Panc1 (cell line): ENCODE results near the gene MEAK7. TPM values are rescaled to one million over a fixed set of nuclear protein-coding genes. Genes with fewer than 3 reads are reported as not detected.
A peak's percentile ranks its signal among the peaks of the same experiment; 100 is the strongest.

ENCODE experiments used
- ATAC-seq: fragments of 200-7000 bp; cut with Tn5 transposase; 2 replicates; pipeline ENCODE4 v1.9.1; 2020; ENCODE audit warnings: mild to moderate bottlenecking, moderate library complexity
- BruUV-seq: library from RNA; stranded (reverse); fragments of 400-500 nt; replicated peaks from 2 replicates; lab custom pipeline; 2021; lab: Mats Ljungman, UMichigan
- CTCF ChIA-PET: fragments of 300-600 bp; sonication (Branson Sonifier 250); formaldehyde crosslinking; loops from one replicate; lab custom pipeline; 2022; ENCODE audit warnings: antibody characterized with exemption; lab: Charles Lee
- POLR2A ChIA-PET: fragments of 300-600 bp; sonication (Branson Sonifier 250); formaldehyde crosslinking; loops from one replicate; lab custom pipeline; 2022; ENCODE audit warnings: antibody characterized with exemption; lab: Charles Lee
- DNase-seq: peaks from one replicate; pipeline ENCODE4 v3.0.0-alpha.2; 2010; ENCODE audit warnings: low read depth, low spot score
- H3K27ac ChIP-seq: 2 replicates; pipeline ENCODE4 v1.5.1; 2011; ENCODE audit warnings: mild to moderate bottlenecking, low read length, inconsistent platforms
- H3K27me3 ChIP-seq: fragments of 200-500 bp; sonication (Bioruptor generic); 2 replicates; pipeline ENCODE4 v1.6.0; 2014; ENCODE audit warnings: low read length, inconsistent platforms; ENCODE audit not compliant: control insufficient read depth, insufficient read depth
- H3K36me3 ChIP-seq: fragments of 200-500 bp; sonication (Bioruptor generic); 2 replicates; pipeline ENCODE4 v1.5.1; 2014; ENCODE audit warnings: inconsistent platforms, mild to moderate bottlenecking, low read length, moderate library complexity; ENCODE audit not compliant: control insufficient read depth, insufficient read depth
- H3K4me1 ChIP-seq: 2 replicates; pipeline ENCODE4 v1.5.1; 2011; ENCODE audit warnings: inconsistent platforms, mild to moderate bottlenecking, low read length, moderate library complexity; ENCODE audit not compliant: control insufficient read depth, insufficient read depth
- H3K4me3 ChIP-seq, 2 experiments: 2 replicates each; pipeline ENCODE4 v1.5.1; 2011 to 2012; ENCODE audit warnings: low read depth in 2 of 2, low read length in 2 of 2, mild to moderate bottlenecking in 2 of 2, inconsistent platforms in 1 of 2, moderate library complexity in 1 of 2
- H3K9me3 ChIP-seq: fragments of 200-500 bp; sonication (Bioruptor generic); 2 replicates; pipeline ENCODE4 v1.5.1; 2014; ENCODE audit warnings: low read depth, mild to moderate bottlenecking, inconsistent platforms, low read length, moderate library complexity; ENCODE audit not compliant: control insufficient read depth, insufficient read depth
- CTCF ChIP-seq: fragments of 450-650 bp; IDR thresholded peaks from 2 replicates; pipeline ENCODE4 v1.5.1; 2017; ENCODE audit warnings: mild to moderate bottlenecking
- POLR2AphosphoS5 ChIP-seq: IDR thresholded peaks from 2 replicates; pipeline ENCODE4 v1.6.1; 2012; ENCODE audit warnings: mild to moderate bottlenecking, low read depth, low read length, moderate library complexity
- REST ChIP-seq, 2 experiments: IDR thresholded peaks; 2 replicates each; pipeline ENCODE4 v1.6.1; 2011 to 2012; ENCODE audit warnings: low read depth in 2 of 2, control low read depth in 1 of 2, low read length in 1 of 2, mild to moderate bottlenecking in 1 of 2, moderate library complexity in 1 of 2; ENCODE audit not compliant: insufficient read depth in 1 of 2
- SIN3A ChIP-seq: IDR thresholded peaks from 2 replicates; pipeline ENCODE4 v1.6.1; 2012; ENCODE audit warnings: low read depth, mild to moderate bottlenecking, low read length, moderate library complexity, borderline replicate concordance; ENCODE audit not compliant: insufficient read depth
- TCF7L2 ChIP-seq: IDR thresholded peaks from 2 replicates; pipeline ENCODE4 v1.6.1; 2011; ENCODE audit warnings: mild to moderate bottlenecking, low read depth, low read length, inconsistent platforms
- in situ Hi-C: cut with HindIII; loops from 2 replicates; pipeline ENCODE4 v1.10.0; 2016; ENCODE audit warnings: low sequenced_read_pairs, low pct_unique_long_range_greater_than_20kb
- intact Hi-C: fragments of 100-400 bp; cut with micrococcal nuclease; formaldehyde crosslinking; loops from one replicate; pipeline ENCODE4 v1.10.0; 2022; ENCODE audit not compliant: unreplicated experiment
- total RNA-seq: library from RNA; stranded (reverse); gene quantifications from one replicate; pipeline ENCODE4 v1.2.1, GENCODE V29; 2021; ENCODE audit not compliant: unreplicated experiment

MEAK7 gene
- total RNA-seq, 1 experiment from 2014 or later = 17.2 TPM

GRCh38 chr16:84513123-84513522 lies 8.7 kb upstream of the MEAK7 start:
- BruUV-seq = no TSS peak
- POLR2A ChIA-PET = no interaction called here
- Histone ChIP-seq H3K36me3 (no peaks in the 10 kb centered on the region), H3K9me3 (no peaks in the 10 kb centered on the region), H3K4me3 (no peak overlapping the region), H3K4me1 (peaks cover 9% of the 10 kb centered on the region), H3K27me3 (no peaks in the 10 kb centered on the region), H3K27ac (no peak overlapping the region; the same call in 1 of the 2 replicates)
- no peak for TF ChIP-seq SIN3A
- TF ChIP-seq REST (IDR thresholded peaks at IDR 0.05; ENCODE audit: insufficient read depth in 1 of 2, low read depth in 2 of 2, low read length in 1 of 2) = no peak
- TF ChIP-seq CTCF = no peak
- no peak for TF ChIP-seq POLR2AphosphoS5
- no peak for TF ChIP-seq TCF7L2
- intact Hi-C loops = loop anchor here (5.0 kb wide), 1 partner anchor 209 kb away; no protein-coding TSS in a partner anchor
- CTCF ChIA-PET = interaction anchor here (0.6 kb wide), 1 partner anchor 297 kb away, joined by 3 read pairs; no protein-coding TSS in a partner anchor
- DNase-seq = no peak
- in situ Hi-C loops = no loop called here
- 0 out of 2 replicates have a peak, but pooled peaks have one; percentile 7 for ATAC-seq

GRCh38 chr16:84511831-84512230 lies 7.4 kb upstream of the MEAK7 start:
- Histone ChIP-seq H3K4me3 (no peak overlapping the region), H3K9me3 (no peaks in the 10 kb centered on the region), H3K4me1 (peaks cover 9% of the 10 kb centered on the region), H3K27ac (no peak overlapping the region; the same call in 1 of the 2 replicates), H3K27me3 (no peaks in the 10 kb centered on the region), H3K36me3 (no peaks in the 10 kb centered on the region)
- ATAC-seq (no peak), DNase-seq (no peak)
- ChIA-PET CTCF (interaction anchor here (1.2 to 2.0 kb wide), 3 partner anchors 10 to 136 kb away, joined by 3 to 13 read pairs (median 7); partner anchors contain the start of gene KLHL36), POLR2A (no interaction called here)
- TF ChIP-seq CTCF = no peak
- TF ChIP-seq POLR2AphosphoS5 = no peak
- no peak for TF ChIP-seq REST (IDR thresholded peaks at IDR 0.05; ENCODE audit: insufficient read depth in 1 of 2, low read depth in 2 of 2, low read length in 1 of 2)
- no peak for TF ChIP-seq TCF7L2
- TF ChIP-seq SIN3A = no peak
- in situ Hi-C loops (no loop called here), intact Hi-C loops (loop anchor here (1.0 to 5.0 kb wide), 2 partner anchors 110 to 210 kb away; no protein-coding TSS in a partner anchor)
- no TSS peak for BruUV-seq
